ENCODE results near the gene GPI.

Gene GPI

GRCh38 chr19:34341935-34342680, 22.9 kb upstream of the GPI start:
- DNase-seq: no peak

DNA sequence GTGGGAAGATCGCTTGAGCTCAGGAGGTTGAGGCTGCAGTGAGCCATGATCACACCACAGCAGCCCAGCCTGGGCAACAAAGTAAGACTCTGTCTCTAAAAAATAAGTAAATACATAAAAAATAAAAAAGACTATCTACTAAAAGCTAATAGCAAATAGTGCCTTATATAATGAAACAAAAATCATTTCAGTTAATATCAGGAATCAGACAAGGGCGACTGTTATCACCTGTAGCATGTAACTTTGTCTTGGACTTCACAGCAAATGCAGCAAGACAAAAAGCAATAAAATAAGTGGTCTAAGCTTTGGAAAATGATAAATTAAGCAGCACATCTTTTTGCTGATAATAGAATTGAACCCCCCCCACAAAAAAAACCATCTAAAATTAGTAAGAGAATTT, 21.2 kb upstream of the GPI start:
- no peak for DNase-seq

DNA sequence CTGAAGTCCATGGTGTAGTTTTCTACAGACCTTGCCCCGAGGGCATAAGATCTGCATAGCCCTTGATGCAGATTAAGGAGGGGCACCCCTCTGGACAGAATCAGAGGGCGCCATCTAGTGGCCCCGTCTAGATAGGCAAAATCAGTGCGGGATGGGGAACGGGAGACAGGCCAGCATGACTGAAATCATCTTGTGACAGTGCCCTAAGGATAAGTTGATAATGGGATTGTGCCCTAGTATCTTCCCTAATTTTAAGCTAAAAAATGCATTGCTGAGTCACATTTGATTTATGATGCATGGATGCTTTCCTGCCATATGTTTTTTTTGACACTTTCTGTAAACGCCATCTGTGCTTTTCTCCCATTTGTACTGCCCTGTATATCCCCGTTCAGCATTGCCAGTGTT, 19.0 kb upstream of the GPI start:
- peak; percentile 40 for DNase-seq

- DNase-seq: no peak
These were observed 17.3 kb upstream of the GPI start for GRCh38 chr19:34347561-34348165.

- DNase-seq: no peak
These were observed 16.0 kb upstream of the GPI start for GRCh38 chr19:34348899-34349487.

- no peak for DNase-seq
These were observed 14.8 kb upstream of the GPI start for GRCh38 chr19:34350161-34350561.

DNA sequence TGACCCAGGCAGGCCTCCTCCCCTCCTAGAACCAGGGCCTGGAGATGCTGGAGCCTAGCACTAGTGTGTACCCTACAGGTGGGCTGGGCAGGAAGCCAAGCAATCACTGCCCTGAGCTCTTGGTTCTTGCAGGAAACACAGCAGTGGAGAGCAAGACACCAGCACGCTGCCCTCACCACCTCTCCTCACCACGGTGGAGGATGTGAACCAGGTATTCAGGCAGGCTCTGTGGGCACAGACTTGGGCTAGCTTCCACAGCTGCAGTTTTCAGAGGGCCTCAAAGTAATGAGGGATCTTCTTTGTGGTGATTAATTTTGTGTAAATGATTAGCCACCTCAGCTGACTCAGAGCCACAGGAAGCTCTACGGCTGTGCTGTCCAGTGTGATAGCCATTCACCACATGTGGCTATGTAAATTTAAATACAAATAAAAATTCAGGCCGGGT, 13.6 kb upstream of the GPI start:
- DNase-seq: peak; percentile 59

- DNase-seq: no peak
These were observed 11.4 kb upstream of the GPI start for GRCh38 chr19:34353546-34353945.

DNA sequence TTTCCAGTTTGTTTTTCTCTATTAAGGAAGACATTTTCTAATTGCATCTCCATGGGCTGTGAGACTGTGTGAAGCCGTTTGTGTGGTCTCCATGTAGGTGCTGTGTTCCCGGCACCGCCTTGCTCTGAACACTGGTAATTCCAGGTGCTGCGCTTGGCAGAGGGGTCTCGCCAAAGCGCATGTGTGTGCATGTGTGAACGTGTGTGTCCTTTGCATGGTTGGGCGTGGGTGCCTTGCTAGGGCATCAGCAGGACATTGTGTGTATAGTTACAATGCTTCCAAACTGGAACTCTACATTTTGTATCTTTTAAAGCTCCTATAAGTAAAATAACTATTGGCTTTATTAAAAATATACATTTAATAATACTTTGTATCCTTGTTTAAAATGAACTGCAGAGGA, 9.8 kb upstream of the GPI start:
- DNase-seq: no peak

DNA sequence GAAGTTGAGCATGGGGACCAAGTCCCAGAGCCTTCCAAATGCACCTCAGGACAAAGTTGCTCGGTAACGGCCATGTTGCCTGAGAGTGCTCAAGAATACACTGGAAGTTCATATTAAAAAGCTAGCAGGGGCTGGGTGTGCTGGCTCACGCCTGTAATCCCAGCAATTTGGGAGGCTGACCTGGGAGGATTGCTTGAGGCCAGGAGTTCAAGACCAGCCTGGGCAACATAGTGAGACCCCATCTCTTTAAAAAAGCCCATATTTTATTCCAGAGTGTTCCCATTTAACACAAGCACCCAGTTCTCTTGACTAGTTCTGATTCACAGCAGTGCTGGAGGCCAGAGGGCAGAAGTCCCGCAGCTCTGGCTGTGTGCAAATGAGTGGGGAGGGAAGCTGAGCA, 8.1 kb upstream of the GPI start:
- DNase-seq: no peak

DNA sequence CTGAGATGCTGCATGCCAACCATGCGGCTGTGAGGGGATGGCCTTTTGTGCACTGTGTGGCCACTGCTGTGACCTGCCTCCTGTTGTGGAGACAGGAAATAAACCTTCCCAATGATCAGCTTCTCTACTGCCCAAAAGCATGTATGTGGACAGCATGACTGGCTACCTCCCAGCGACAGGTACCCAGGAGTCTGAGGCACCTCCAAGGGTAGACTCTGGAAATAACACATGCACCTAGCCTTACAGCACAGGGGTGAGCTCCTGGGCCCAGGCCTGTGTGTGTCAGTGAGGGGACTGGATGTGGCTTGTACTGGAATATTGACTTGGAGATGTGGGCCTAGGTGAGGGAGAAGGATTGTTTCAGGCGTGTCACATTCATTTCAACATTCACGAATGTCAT, 7.6 kb upstream of the GPI start:
- no peak for DNase-seq

GRCh38 chr19:34359140-34359953, 5.6 kb upstream of the GPI start:
- DNase-seq: peak; percentile 85

- no peak for DNase-seq
These were observed 5.1 kb upstream of the GPI start for GRCh38 chr19:34359954-34360315.

DNA sequence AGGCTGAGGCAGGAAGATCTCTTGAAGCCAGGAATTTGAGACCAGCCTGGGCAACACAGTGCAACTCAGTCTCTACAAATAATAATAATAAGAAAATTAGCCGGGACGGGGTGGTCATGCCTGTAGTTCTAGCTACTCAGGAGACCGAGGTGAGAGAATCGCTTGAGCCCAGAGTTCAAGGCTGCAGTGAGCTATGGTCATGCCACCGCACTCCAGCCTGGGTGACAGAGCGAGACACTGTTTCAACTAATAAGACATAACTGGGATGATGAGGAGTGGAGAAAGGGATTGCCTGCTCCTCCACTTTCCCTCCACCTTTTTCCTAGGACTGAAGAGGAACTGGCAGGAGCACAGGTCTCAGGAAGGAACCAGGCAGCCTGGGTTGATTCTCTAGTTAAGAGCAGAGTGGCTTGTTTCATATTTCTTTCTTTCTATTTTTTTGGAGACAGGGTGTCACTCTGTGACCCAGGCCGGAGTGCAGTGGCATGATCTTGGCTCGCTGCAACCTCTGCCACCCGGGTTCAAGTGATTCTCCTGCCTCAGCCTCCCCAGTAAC, 4.6 kb upstream of the GPI start:
- no peak for DNase-seq

GRCh38 chr19:34362679-34363069, 2.3 kb upstream of the GPI start:
- DNase-seq: no peak

- DNase-seq: no peak
These were observed 1.9 kb upstream of the GPI start for GRCh38 chr19:34363094-34363493.

- no peak for DNase-seq
These were observed 1.1 kb upstream of the GPI start for GRCh38 chr19:34363930-34364329.

DNA sequence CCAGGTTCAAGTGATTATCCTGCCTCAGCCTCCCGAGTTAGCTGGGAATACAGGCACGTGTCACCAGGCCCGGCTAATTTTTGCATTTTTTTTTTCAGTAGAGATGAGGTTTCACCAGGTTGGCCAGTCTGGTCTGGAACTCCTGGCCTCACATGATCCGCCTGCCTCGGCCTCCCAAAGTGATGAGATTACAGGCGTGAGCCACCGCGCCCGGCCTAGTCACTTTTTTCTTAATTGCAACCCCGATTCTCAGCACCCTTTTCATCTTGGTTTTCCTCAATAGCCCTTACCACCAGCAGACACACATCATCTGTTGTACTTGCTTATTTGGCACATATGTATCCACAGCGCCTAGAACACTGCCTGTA, 550 bp upstream of the GPI start:
- no peak for DNase-seq

GRCh38 chr19:34365463-34366401, 736 bp downstream of the GPI start:
- peak; percentile 49 for DNase-seq

DNA sequence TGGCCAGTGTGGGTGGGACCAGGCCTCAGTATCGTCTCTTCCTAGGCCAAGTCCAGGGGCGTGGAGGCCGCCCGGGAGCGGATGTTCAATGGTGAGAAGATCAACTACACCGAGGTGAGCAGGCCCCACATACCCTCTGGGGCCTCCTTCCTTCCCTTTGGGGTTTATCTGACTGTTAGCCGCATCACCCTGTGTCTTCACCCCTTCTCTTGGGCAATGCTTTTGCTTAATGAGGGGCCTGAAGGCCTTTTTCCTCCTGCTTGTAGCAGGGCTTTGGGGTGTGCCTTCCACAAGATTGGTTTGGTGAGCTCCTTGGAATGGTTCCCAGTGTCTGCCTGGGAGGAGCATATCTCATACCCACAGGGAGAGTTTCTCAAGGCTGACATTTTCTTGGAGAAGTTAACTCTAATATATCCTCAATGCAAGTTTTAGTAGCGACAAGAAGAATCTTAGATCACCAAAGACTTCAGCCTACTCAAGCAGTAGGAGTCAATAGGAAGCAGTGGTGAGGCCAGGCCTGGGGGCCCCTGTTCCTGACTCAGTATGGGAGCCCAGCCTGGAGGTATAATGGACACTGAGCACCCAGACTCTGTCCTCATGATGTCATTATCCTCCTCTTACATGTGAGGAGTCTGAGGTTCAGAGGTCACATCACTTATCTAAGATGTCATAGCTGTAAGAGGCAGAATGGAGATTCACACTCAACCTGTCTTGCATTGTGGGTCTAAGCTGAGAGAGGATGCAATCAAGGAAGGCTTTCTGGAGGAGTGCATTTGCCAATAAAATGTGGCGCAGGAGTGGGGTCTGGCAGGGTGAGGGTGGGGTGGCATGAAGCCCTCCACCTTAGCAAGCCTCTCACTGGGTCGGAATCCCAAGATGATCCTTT, 2.0 kb downstream of the GPI start:
- no peak for DNase-seq

GRCh38 chr19:34367624-34367957, 2.6 kb downstream of the GPI start:
- DNase-seq: no peak

Data from NCI-H2029 treated with DMSO at 0.1 percent for 48 hours (cell line).